CD4-positive, alpha-beta T cell (primary cell): ENCODE measurements around the gene FOXR1. TPM values are rescaled to one million over a fixed set of nuclear protein-coding genes. Genes with fewer than 3 reads are reported as not detected.

Experiments used
- ATAC-seq: fragments of 200-7000 bp; cut with Tn5 transposase; one replicate; pipeline ENCODE4 v1.10.0; 2022; ENCODE audit warnings: mild to moderate bottlenecking; ENCODE audit not compliant: poor library complexity
- CTCF ChIA-PET: fragments of 350-600 bp; sonication (Branson Sonifier 250); formaldehyde crosslinking; loops from one replicate; lab custom pipeline; 2021; ENCODE audit warnings: antibody characterized with exemption, inconsistent platforms; lab: Charles Lee
- POLR2A ChIA-PET: fragments of 350-600 bp; sonication (Branson Sonifier 250); formaldehyde crosslinking; loops from one replicate; lab custom pipeline; 2021; ENCODE audit warnings: antibody characterized with exemption, inconsistent platforms; lab: Charles Lee
- DNase-seq, 14 experiments: peaks; one replicate each; pipeline ENCODE4 v3.0.0-alpha.2; 2013 to 2020; ENCODE audit warnings: mixed read lengths in 2 of 14
- H3K27ac ChIP-seq, 2 donors: one replicate each; pipeline versions ENCODE4 v1.5.1 to v1.7.0; 2013; ENCODE audit warnings: low read length in 2 of 2, low read depth in 1 of 2, mild to moderate bottlenecking in 1 of 2
- H3K27me3 ChIP-seq, 2 experiments: 1 replicate in 1 of 2; 2 replicates in 1 of 2; pipeline versions ENCODE4 v1.6.1 to v1.7.0; 2013; ENCODE audit warnings: low read length in 2 of 2, control low read depth in 1 of 2, mild to moderate bottlenecking in 1 of 2, moderate library complexity in 1 of 2; ENCODE audit not compliant: insufficient read depth in 2 of 2, control insufficient read depth in 1 of 2
- H3K36me3 ChIP-seq: one replicate; pipeline ENCODE4 v1.6.1; 2013; ENCODE audit warnings: low read length, control low read depth; ENCODE audit not compliant: insufficient read depth
- H3K4me1 ChIP-seq: one replicate; pipeline ENCODE4 v1.6.1; 2013; ENCODE audit warnings: low read length, control low read depth; ENCODE audit not compliant: insufficient read depth
- H3K4me3 ChIP-seq: one replicate; pipeline ENCODE4 v1.5.1; 2013; ENCODE audit warnings: mild to moderate bottlenecking, low read length, moderate library complexity
- H3K9me3 ChIP-seq, 2 experiments: 1 replicate in 1 of 2; 2 replicates in 1 of 2; pipeline versions ENCODE4 v1.6.1 to v1.7.0; 2013; ENCODE audit warnings: low read length in 2 of 2, mild to moderate bottlenecking in 2 of 2, control low read depth in 1 of 2, moderate library complexity in 1 of 2; ENCODE audit not compliant: control insufficient read depth in 1 of 2, insufficient read depth in 1 of 2
- H3K27ac Mint-ChIP-seq: one replicate; pipeline ENCODE4 v1.8.0; 2020; ENCODE audit warnings: mixed read lengths
- H3K27me3 Mint-ChIP-seq: one replicate; pipeline ENCODE4 v1.8.0; 2021; ENCODE audit warnings: mixed read lengths
- H3K36me3 Mint-ChIP-seq: one replicate; pipeline ENCODE4 v1.8.0; 2021; ENCODE audit warnings: low read depth, mixed read lengths
- H3K4me1 Mint-ChIP-seq: one replicate; pipeline ENCODE4 v1.8.0; 2021; ENCODE audit warnings: low read depth, mixed read lengths
- H3K4me3 Mint-ChIP-seq: one replicate; pipeline ENCODE4 v1.8.0; 2020; ENCODE audit warnings: mild to moderate bottlenecking, mixed read lengths
- H3K9me3 Mint-ChIP-seq: one replicate; pipeline ENCODE4 v1.8.0; 2020; ENCODE audit warnings: mixed read lengths
- intact Hi-C, 2 experiments: fragments of 100-400 bp; cut with DNase I in 1 of 2; cut with micrococcal nuclease in 1 of 2; formaldehyde crosslinking; loops; one replicate each; pipeline versions ENCODE4 v1.15.1 to v1.9.0; 2023 to 2025; cut with DNase I, micrococcal nuclease
- total RNA-seq, 174 experiments: library from RNA in 2 of 174; stranded (reverse) in 2 of 174; gene quantifications; one replicate each; pipeline ENCODE4 v1.2.3 and lab custom pipeline; 2021 to 2026
- TF ChIP-seq, protein P1 (sequence below): fragments of 200-600 bp; IDR thresholded peaks from one replicate; pipeline ENCODE4 v1.8.0; 2022; ENCODE audit warnings: antibody characterized with exemption, mild to moderate bottlenecking

The FOXR1 gene
- total RNA-seq, 2 experiments from 2014 or later: not detected

DNA sequence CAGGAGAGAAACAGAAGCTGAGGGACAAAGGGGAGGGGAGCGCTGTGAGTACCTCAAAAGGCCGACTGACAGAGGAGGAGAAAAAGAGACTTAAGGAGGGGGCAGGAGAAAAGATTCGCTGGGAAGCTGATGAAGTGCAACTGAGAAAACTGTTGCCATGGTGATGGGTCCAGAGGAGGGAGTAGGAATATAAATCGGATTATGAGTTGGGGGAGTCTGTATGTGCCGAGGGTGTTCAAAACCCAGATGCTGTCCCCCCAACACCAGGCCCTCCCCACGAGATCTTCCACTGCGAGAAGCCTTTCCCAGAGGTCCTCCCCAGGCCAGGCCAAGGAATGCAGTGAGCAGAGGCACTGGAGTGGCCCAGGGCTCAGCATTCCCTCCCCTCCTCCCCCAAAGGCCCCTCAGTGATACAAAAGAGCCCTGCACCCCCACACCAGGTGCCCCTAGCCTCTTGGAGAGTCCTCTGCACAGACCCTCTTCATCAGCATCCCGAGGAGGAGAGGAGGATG, 32.1 kb upstream of the FOXR1 start:
- intact Hi-C loops: no loop called here
- TF ChIP-seq, protein P1, sequence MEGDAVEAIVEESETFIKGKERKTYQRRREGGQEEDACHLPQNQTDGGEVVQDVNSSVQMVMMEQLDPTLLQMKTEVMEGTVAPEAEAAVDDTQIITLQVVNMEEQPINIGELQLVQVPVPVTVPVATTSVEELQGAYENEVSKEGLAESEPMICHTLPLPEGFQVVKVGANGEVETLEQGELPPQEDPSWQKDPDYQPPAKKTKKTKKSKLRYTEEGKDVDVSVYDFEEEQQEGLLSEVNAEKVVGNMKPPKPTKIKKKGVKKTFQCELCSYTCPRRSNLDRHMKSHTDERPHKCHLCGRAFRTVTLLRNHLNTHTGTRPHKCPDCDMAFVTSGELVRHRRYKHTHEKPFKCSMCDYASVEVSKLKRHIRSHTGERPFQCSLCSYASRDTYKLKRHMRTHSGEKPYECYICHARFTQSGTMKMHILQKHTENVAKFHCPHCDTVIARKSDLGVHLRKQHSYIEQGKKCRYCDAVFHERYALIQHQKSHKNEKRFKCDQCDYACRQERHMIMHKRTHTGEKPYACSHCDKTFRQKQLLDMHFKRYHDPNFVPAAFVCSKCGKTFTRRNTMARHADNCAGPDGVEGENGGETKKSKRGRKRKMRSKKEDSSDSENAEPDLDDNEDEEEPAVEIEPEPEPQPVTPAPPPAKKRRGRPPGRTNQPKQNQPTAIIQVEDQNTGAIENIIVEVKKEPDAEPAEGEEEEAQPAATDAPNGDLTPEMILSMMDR: no peak
- H3K27ac ChIP-seq: no peak overlapping the region
- POLR2A ChIA-PET: interaction anchor here (0.7 to 4.3 kb wide), 8 partner anchors 9 to 635 kb away, joined by 3 to 37 read pairs (median 4); partner anchors contain the start of gene DDX6
- H3K27me3 ChIP-seq: no peaks in the 10 kb centered on the region
- H3K4me1 ChIP-seq: peaks cover 33% of the 10 kb centered on the region
- no peak overlapping the region for H3K4me3 ChIP-seq
- no peak for ATAC-seq
- H3K4me3 Mint-ChIP-seq: no peak overlapping the region
- H3K4me1 Mint-ChIP-seq: peaks cover 52% of the 10 kb centered on the region
- CTCF ChIA-PET: interaction anchor here (1.8 kb wide), 1 partner anchor 250 kb away, joined by 5 read pairs; no protein-coding TSS in a partner anchor
- H3K27ac Mint-ChIP-seq: no peak overlapping the region
- H3K9me3 Mint-ChIP-seq: no peaks in the 10 kb centered on the region
- DNase-seq: no peak
- no peaks in the 10 kb centered on the region for H3K36me3 Mint-ChIP-seq
- H3K36me3 ChIP-seq: no peaks in the 10 kb centered on the region
- no peaks in the 10 kb centered on the region for H3K27me3 Mint-ChIP-seq
- no peaks in the 10 kb centered on the region for H3K9me3 ChIP-seq

- H3K4me1 Mint-ChIP-seq: peaks cover 55% of the 10 kb centered on the region
- H3K4me3 Mint-ChIP-seq: peak overlapping the region; percentile 60
- H3K9me3 Mint-ChIP-seq: no peaks in the 10 kb centered on the region
Observed at GRCh38 chr11:118939953-118940598, 31.5 kb upstream of the FOXR1 start.

DNA sequence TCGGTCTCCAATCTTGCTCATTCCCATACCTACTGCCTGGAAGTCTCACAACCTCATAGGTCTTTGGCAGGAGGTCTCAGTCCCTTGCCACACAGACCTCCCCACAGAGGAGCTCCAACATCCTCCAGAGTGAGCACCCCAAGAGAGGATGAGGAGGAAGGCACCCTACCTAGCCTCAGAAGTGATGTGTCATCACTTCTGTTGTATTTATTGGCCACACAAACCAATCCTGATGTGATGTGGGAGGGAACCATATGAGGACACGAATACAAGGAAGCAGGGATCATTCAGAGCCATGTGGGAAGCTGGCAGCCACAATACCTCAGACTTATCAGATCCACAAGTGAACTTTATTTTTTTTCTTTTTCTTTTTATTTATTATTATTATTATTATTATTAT, 24.5 kb upstream of the FOXR1 start:
- DNase-seq (no peak), ATAC-seq (no peak)
- Mint-ChIP-seq H3K9me3 (no peaks in the 10 kb centered on the region), H3K4me3 (no peak overlapping the region), H3K36me3 (no peaks in the 10 kb centered on the region), H3K27ac (no peak overlapping the region), H3K27me3 (no peaks in the 10 kb centered on the region), H3K4me1 (peaks cover 15% of the 10 kb centered on the region)
- Histone ChIP-seq H3K36me3 (no peaks in the 10 kb centered on the region), H3K4me1 (peaks cover 4% of the 10 kb centered on the region), H3K27me3 (no peaks in the 10 kb centered on the region), H3K4me3 (no peak overlapping the region), H3K27ac (no peak overlapping the region), H3K9me3 (no peaks in the 10 kb centered on the region)
- CTCF ChIA-PET: interaction anchor here (1.7 kb wide), 1 partner anchor 10 kb away, joined by 4 read pairs; the partner anchor contains the start of gene UPK2
- TF ChIP-seq, protein P1: no peak
- intact Hi-C loops: no loop called here
- POLR2A ChIA-PET: interaction anchor here (0.6 kb wide), 1 partner anchor 244 kb away, joined by 3 read pairs; no protein-coding TSS in a partner anchor

More at GRCh38 chr11:118939953-118940598, 31.5 kb upstream of the FOXR1 start:
- DNase-seq (peak in 11 of 14 experiments; percentile 21 to 78 (median 61)), ATAC-seq (peak; percentile 95)
- no peaks in the 10 kb centered on the region for H3K27me3 ChIP-seq
- no peaks in the 10 kb centered on the region for H3K27me3 Mint-ChIP-seq
- H3K27ac Mint-ChIP-seq: peak overlapping the region; percentile 44
- intact Hi-C loops: no loop called here
- CTCF ChIA-PET: interaction anchor here (1.8 kb wide), 1 partner anchor 250 kb away, joined by 5 read pairs; no protein-coding TSS in a partner anchor
- H3K4me1 ChIP-seq: peaks cover 33% of the 10 kb centered on the region
- H3K27ac ChIP-seq: no peak overlapping the region
- TF ChIP-seq, protein P1: no peak
- H3K9me3 ChIP-seq: no peaks in the 10 kb centered on the region
- POLR2A ChIA-PET: interaction anchor here (0.7 to 4.3 kb wide), 8 partner anchors 10 to 635 kb away, joined by 3 to 37 read pairs (median 4); partner anchors contain the start of gene DDX6
- no peak overlapping the region for H3K4me3 ChIP-seq
- no peaks in the 10 kb centered on the region for H3K36me3 ChIP-seq
- H3K36me3 Mint-ChIP-seq: no peaks in the 10 kb centered on the region
